ENCODE data around the gene SERPINB12.

DNA sequence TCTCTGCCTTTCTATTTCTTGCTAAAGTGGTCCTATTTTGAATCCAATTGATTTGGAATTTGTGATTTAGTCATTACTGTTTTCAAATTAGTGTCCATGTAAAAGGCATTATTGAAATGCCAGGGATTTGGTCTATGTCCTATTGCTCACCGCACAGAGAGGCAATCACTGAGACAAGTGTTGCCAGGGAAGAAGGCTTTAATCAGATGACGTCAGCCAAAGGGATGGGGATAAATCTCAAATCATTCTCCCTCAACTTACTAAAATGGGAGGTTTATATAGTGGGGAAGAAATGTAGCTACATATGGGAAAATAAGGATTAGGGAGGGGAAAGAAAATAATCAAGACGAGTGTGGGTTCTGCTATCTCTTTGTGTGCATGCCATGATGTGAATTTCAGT, 9.6 kb downstream of the SERPINB12 start:
- TF ChIP-seq, protein P1, sequence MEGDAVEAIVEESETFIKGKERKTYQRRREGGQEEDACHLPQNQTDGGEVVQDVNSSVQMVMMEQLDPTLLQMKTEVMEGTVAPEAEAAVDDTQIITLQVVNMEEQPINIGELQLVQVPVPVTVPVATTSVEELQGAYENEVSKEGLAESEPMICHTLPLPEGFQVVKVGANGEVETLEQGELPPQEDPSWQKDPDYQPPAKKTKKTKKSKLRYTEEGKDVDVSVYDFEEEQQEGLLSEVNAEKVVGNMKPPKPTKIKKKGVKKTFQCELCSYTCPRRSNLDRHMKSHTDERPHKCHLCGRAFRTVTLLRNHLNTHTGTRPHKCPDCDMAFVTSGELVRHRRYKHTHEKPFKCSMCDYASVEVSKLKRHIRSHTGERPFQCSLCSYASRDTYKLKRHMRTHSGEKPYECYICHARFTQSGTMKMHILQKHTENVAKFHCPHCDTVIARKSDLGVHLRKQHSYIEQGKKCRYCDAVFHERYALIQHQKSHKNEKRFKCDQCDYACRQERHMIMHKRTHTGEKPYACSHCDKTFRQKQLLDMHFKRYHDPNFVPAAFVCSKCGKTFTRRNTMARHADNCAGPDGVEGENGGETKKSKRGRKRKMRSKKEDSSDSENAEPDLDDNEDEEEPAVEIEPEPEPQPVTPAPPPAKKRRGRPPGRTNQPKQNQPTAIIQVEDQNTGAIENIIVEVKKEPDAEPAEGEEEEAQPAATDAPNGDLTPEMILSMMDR (IDR thresholded peaks at IDR 0.05): no peak
- TF ChIP-seq EZH2 (IDR thresholded peaks at IDR 0.05) (no peak), EZH2phosphoT487 (IDR thresholded peaks at IDR 0.05) (no peak)

All from neural progenitor cell (in vitro differentiated cells).